Measurements from ENCODE around the gene ESYT1. TPM values are rescaled to one million over a fixed set of nuclear protein-coding genes. Genes with fewer than 3 reads are reported as not detected.

Gene ESYT1
- polyA plus RNA-seq, 1 experiment, result 127 TPM

- Histone ChIP-seq H3K9me3 (ENCODE audit: control insufficient read depth, insufficient read depth, low read length) (no peaks in the 10 kb centered on the region), H3K4me3 (ENCODE audit: low read depth, low read length) (peak overlapping the region; percentile 88), H3K27me3 (ENCODE audit: control insufficient read depth, insufficient read depth, low read length) (no peaks in the 10 kb centered on the region), H3K27ac (ENCODE audit: low read depth, low read length) (no peak overlapping the region)
- TF ChIP-seq CTCF (IDR thresholded peaks at IDR 0.05; ENCODE audit: low read depth, low read length), result no peak
- CTCF ChIA-PET, result interaction anchor here (1.2 to 6.2 kb wide), 2 partner anchors 31 to 68 kb away, joined by 3 to 73 read pairs; partner anchors contain the start of gene RNF41
- no peak for DNase-seq (ENCODE audit: low read depth, low spot score)
- POLR2A ChIA-PET, result interaction anchor here (1.3 to 1.4 kb wide), 2 partner anchors 31 to 217 kb away, joined by 5 read pairs; partner anchors contain the start of genes RAB5B and RNF41
Measured at GRCh38 chr12:56190695-56191155, 62.7 kb downstream of the ESYT1 start.

- Histone ChIP-seq H3K4me3 (ENCODE audit: low read depth, low read length) (no peak overlapping the region), H3K27ac (ENCODE audit: low read depth, low read length) (no peak overlapping the region), H3K9me3 (ENCODE audit: control insufficient read depth, insufficient read depth, low read length) (no peaks in the 10 kb centered on the region), H3K27me3 (ENCODE audit: control insufficient read depth, insufficient read depth, low read length) (no peaks in the 10 kb centered on the region)
- no peak for DNase-seq (ENCODE audit: low read depth, low spot score)
- ChIA-PET POLR2A (no interaction called here), CTCF (interaction anchor here (0.6 to 6.2 kb wide), 10 partner anchors 10 to 313 kb away, joined by 3 to 73 read pairs (median 3); partner anchors contain the start of genes ESYT1 and RNF41)
- no peak for TF ChIP-seq CTCF (IDR thresholded peaks at IDR 0.05; ENCODE audit: low read depth, low read length)
Measured at GRCh38 chr12:56192582-56192981, 64.5 kb downstream of the ESYT1 start.

- POLR2A ChIA-PET, result no interaction called here
- Histone ChIP-seq H3K4me3 (ENCODE audit: low read depth, low read length) (no peak overlapping the region), H3K27ac (ENCODE audit: low read depth, low read length) (no peak overlapping the region), H3K27me3 (ENCODE audit: control insufficient read depth, insufficient read depth, low read length) (no peaks in the 10 kb centered on the region), H3K9me3 (ENCODE audit: control insufficient read depth, insufficient read depth, low read length) (no peaks in the 10 kb centered on the region)
- peak; percentile 83 for TF ChIP-seq CTCF (IDR thresholded peaks at IDR 0.05; ENCODE audit: low read depth, low read length)
- CTCF ChIA-PET, result interaction anchor here (0.6 to 6.2 kb wide), 9 partner anchors 9 to 313 kb away, joined by 3 to 73 read pairs (median 3); partner anchors contain the start of genes ESYT1 and RNF41
- DNase-seq (ENCODE audit: low read depth, low spot score), result peak; percentile 73
Measured at GRCh38 chr12:56193025-56193578, 65.0 kb downstream of the ESYT1 start.

Other genes with a start within 250 kb of the ESYT1 start
- 34.9 and 35.3 TPM in 2 replicates for gene PYM1, start 200.4 kb upstream of the ESYT1 start, polyA plus RNA-seq (2011; rRNA removed)
- 53.6 and 59.7 TPM in 2 replicates for gene DGKA, start 197.1 kb upstream of the ESYT1 start, polyA plus RNA-seq (2011; rRNA removed)
- gene PMEL, start 162.2 kb upstream of the ESYT1 start, polyA plus RNA-seq (2011; rRNA removed), result 1.6 and 2.2 TPM in 2 replicates
- 30.6 and 38.8 TPM in 2 replicates for gene CDK2, start 161.4 kb upstream of the ESYT1 start, polyA plus RNA-seq (2011; rRNA removed)
- gene RAB5B, start 154.2 kb upstream of the ESYT1 start, polyA plus RNA-seq (2011; rRNA removed), result 136 and 157 TPM in 2 replicates
- 21.0 and 22.8 TPM in 2 replicates for gene SUOX, start 131.0 kb upstream of the ESYT1 start, polyA plus RNA-seq (2011; rRNA removed)
- 3.9 and 4.7 TPM in 2 replicates for gene IKZF4, start 107.2 kb upstream of the ESYT1 start, polyA plus RNA-seq (2011; rRNA removed)
- 348 and 382 TPM in 2 replicates for gene RPS26, start 86.3 kb upstream of the ESYT1 start, polyA plus RNA-seq (2011; rRNA removed)
- gene ERBB3, start 48.1 kb upstream of the ESYT1 start, polyA plus RNA-seq (2011; rRNA removed), result 1.7 and 2.1 TPM in 2 replicates
- 169 and 223 TPM in 2 replicates for gene PA2G4, start 23.7 kb upstream of the ESYT1 start, polyA plus RNA-seq (2011; rRNA removed)
- gene RPL41, start 11.6 kb upstream of the ESYT1 start, polyA plus RNA-seq (2011; rRNA removed), result 7,461 and 7,686 TPM in 2 replicates
- 1.5 and 1.9 TPM in 2 replicates for gene ZC3H10, start 10.0 kb upstream of the ESYT1 start, polyA plus RNA-seq (2011; rRNA removed)
- 118 and 124 TPM in 2 replicates for gene MYL6B, start 24.3 kb downstream of the ESYT1 start, polyA plus RNA-seq (2011; rRNA removed)
- 5,661 and 5,957 TPM in 2 replicates for gene MYL6, start 30.1 kb downstream of the ESYT1 start, polyA plus RNA-seq (2011; rRNA removed)
- 90.2 and 101 TPM in 2 replicates for gene SMARCC2, start 61.2 kb downstream of the ESYT1 start, polyA plus RNA-seq (2011; rRNA removed)
- 97.2 and 123 TPM in 2 replicates for gene RNF41, start 93.7 kb downstream of the ESYT1 start, polyA plus RNA-seq (2011; rRNA removed)
- gene NABP2, start 96.1 kb downstream of the ESYT1 start, polyA plus RNA-seq (2011; rRNA removed), result 46.9 and 52.5 TPM in 2 replicates
- gene SLC39A5, start 101.8 kb downstream of the ESYT1 start, polyA plus RNA-seq (2011; rRNA removed), result not detected in 2 replicates
- 16.0 and 20.2 TPM in 2 replicates for gene ANKRD52, start 130.1 kb downstream of the ESYT1 start, polyA plus RNA-seq (2011; rRNA removed)
- 12.1 and 15.6 TPM in 2 replicates for gene COQ10A, start 138.7 kb downstream of the ESYT1 start, polyA plus RNA-seq (2011; rRNA removed)
- 167 and 173 TPM in 2 replicates for gene CS, start 172.1 kb downstream of the ESYT1 start, polyA plus RNA-seq (2011; rRNA removed)
- gene CNPY2, start 187.7 kb downstream of the ESYT1 start, polyA plus RNA-seq (2011; rRNA removed), result 186 and 194 TPM in 2 replicates
- gene PAN2, start 205.7 kb downstream of the ESYT1 start, polyA plus RNA-seq (2011; rRNA removed), result 18.5 and 22.2 TPM in 2 replicates
- 0.19 TPM in 1 of 2 replicates, not detected in the other for gene IL23A, start 210.6 kb downstream of the ESYT1 start, polyA plus RNA-seq (2011; rRNA removed)
- 179 and 193 TPM in 2 replicates for gene STAT2, start 231.8 kb downstream of the ESYT1 start, polyA plus RNA-seq (2011; rRNA removed)
- gene APOF, start 234.6 kb downstream of the ESYT1 start, polyA plus RNA-seq (2011; rRNA removed), result not detected in 2 replicates